IMR-90 (cell line): ENCODE results near the gene NLGN1. TPM values are rescaled to one million over a fixed set of nuclear protein-coding genes. Genes with fewer than 3 reads are reported as not detected.

Source experiments
- ATAC-seq: fragments of 200-7000 bp; cut with Tn5 transposase; 2 replicates; pipeline ENCODE4 v1.9.1; 2020; ENCODE audit warnings: low read depth, mild to moderate bottlenecking, moderate library complexity
- BruUV-seq: library from RNA; stranded (reverse); fragments of 400-500 nt; replicated peaks from 2 replicates; lab custom pipeline; 2021; lab: Mats Ljungman, UMichigan
- CTCF ChIA-PET: fragments of 300-600 bp; formaldehyde crosslinking; extraction: SDS; loops from one replicate; lab custom pipeline; 2021; ENCODE audit warnings: antibody characterized with exemption; lab: Yijun Ruan, JAX
- POLR2A ChIA-PET: fragments of 300-600 bp; sonication (Branson Sonifier 250); formaldehyde crosslinking; loops from one replicate; lab custom pipeline; 2022; ENCODE audit warnings: antibody characterized with exemption; ENCODE audit not compliant: unreplicated experiment; lab: Charles Lee
- DNase-seq: peaks from one replicate; pipeline ENCODE4 v3.0.0; 2013
- H2AFZ ChIP-seq: replicated peaks from 2 replicates; pipeline ENCODE3; 2013; ENCODE audit warnings: low read length, mild to moderate bottlenecking; ENCODE audit not compliant: poor library complexity
- H2AK5ac ChIP-seq: 2 replicates; pipeline ENCODE4 v1.6.1; 2013; ENCODE audit warnings: low read depth, low read length, inconsistent platforms
- H2AK9ac ChIP-seq: replicated peaks from 2 replicates; pipeline ENCODE3; 2013; ENCODE audit warnings: mild to moderate bottlenecking, low read depth, low read length, moderate library complexity; ENCODE audit not compliant: poor library complexity
- H2BK120ac ChIP-seq: 2 replicates; pipeline ENCODE4 v1.6.1; 2013; ENCODE audit warnings: low read depth, low read length, inconsistent platforms
- H2BK15ac ChIP-seq: 3 replicates; pipeline ENCODE4 v1.6.1; 2013; ENCODE audit warnings: low read depth, low read length, inconsistent platforms
- H2BK20ac ChIP-seq: 2 replicates; pipeline ENCODE4 v1.6.1; 2013; ENCODE audit warnings: low read depth, mild to moderate bottlenecking, inconsistent platforms, low read length, moderate library complexity
- H2BK5ac ChIP-seq: 2 replicates; pipeline ENCODE4 v1.6.1; 2013; ENCODE audit warnings: mild to moderate bottlenecking, low read depth, low read length, inconsistent platforms; ENCODE audit not compliant: poor library complexity, severe bottlenecking
- H3K14ac ChIP-seq: replicated peaks from 2 replicates; pipeline ENCODE4 v1.6.1; 2013; ENCODE audit warnings: low read depth, low read length, inconsistent platforms
- H3K18ac ChIP-seq: 2 replicates; pipeline ENCODE4 v1.6.1; 2013; ENCODE audit warnings: low read depth, low read length, control low read depth
- H3K23ac ChIP-seq: 2 replicates; pipeline ENCODE4 v1.6.1; 2013; ENCODE audit warnings: low read depth, low read length, inconsistent platforms
- H3K27ac ChIP-seq: 2 replicates; pipeline ENCODE4 v1.5.1; 2013; ENCODE audit warnings: mild to moderate bottlenecking, control low read depth, low read length; ENCODE audit not compliant: insufficient read depth
- H3K27me3 ChIP-seq: 2 replicates; pipeline ENCODE4 v1.6.1; 2013; ENCODE audit warnings: low read length; ENCODE audit not compliant: control insufficient read depth, insufficient read depth
- H3K36me3 ChIP-seq: 2 replicates; pipeline ENCODE4 v1.6.1; 2013; ENCODE audit warnings: low read length, mixed read lengths; ENCODE audit not compliant: control insufficient read depth, insufficient read depth
- H3K4ac ChIP-seq: 2 replicates; pipeline ENCODE4 v1.6.1; 2013; ENCODE audit warnings: low read depth, low read length, inconsistent platforms
- H3K4me1 ChIP-seq: 2 replicates; pipeline ENCODE4 v1.6.1; 2013; ENCODE audit warnings: low read length, mixed read lengths; ENCODE audit not compliant: control insufficient read depth, insufficient read depth
- H3K4me2 ChIP-seq: 2 replicates; pipeline ENCODE4 v1.6.1; 2013; ENCODE audit warnings: low read depth, mild to moderate bottlenecking, control low read depth, low read length, moderate library complexity
- H3K4me3 ChIP-seq: 2 replicates; pipeline ENCODE4 v1.5.1; 2013; ENCODE audit warnings: low read depth, mild to moderate bottlenecking, control low read depth, low read length, moderate library complexity; ENCODE audit not compliant: insufficient read depth
- H3K56ac ChIP-seq: 2 replicates; pipeline ENCODE4 v1.6.1; 2013; ENCODE audit warnings: low read length, inconsistent platforms; ENCODE audit not compliant: insufficient read depth; ENCODE audit errors: extremely low read depth
- H3K79me1 ChIP-seq, 2 experiments: 2 replicates each; pipeline ENCODE4 v1.6.1; 2013; ENCODE audit warnings: low read length in 2 of 2, inconsistent platforms in 1 of 2, low read depth in 1 of 2
- H3K9ac ChIP-seq: 2 replicates; pipeline ENCODE4 v1.6.1; 2013; ENCODE audit warnings: low read depth, low read length, control low read depth
- H3K9me1 ChIP-seq: 2 replicates; pipeline ENCODE4 v1.6.1; 2013; ENCODE audit warnings: low read length, inconsistent platforms; ENCODE audit not compliant: insufficient read depth
- H3K9me3 ChIP-seq: 2 replicates; pipeline ENCODE4 v1.6.1; 2013; ENCODE audit warnings: low read length; ENCODE audit not compliant: control insufficient read depth, insufficient read depth
- H4K20me1 ChIP-seq: 2 replicates; pipeline ENCODE4 v1.6.1; 2013; ENCODE audit warnings: low read length, inconsistent platforms; ENCODE audit not compliant: insufficient read depth
- H4K5ac ChIP-seq: 2 replicates; pipeline ENCODE4 v1.6.1; 2013; ENCODE audit warnings: mild to moderate bottlenecking, low read depth, low read length, control low read depth
- H4K8ac ChIP-seq, 2 experiments: 2 replicates each; pipeline ENCODE4 v1.6.1; 2013; ENCODE audit warnings: low read depth in 2 of 2, low read length in 2 of 2, control low read depth in 1 of 2, inconsistent platforms in 1 of 2
- H4K91ac ChIP-seq: 2 replicates; pipeline ENCODE4 v1.6.1; 2013; ENCODE audit warnings: low read depth, low read length, inconsistent platforms; ENCODE audit not compliant: insufficient read depth
- BHLHE40 ChIP-seq: fragments of 150-350 bp; IDR thresholded peaks from 2 replicates; pipeline ENCODE4 v1.6.1; 2016; ENCODE audit warnings: mild to moderate bottlenecking, low read depth, low read length
- CEBPB ChIP-seq: IDR thresholded peaks from 2 replicates; pipeline ENCODE4 v1.6.1; 2012; ENCODE audit warnings: low read depth, low read length, improper control_type of control experiment
- CHD1 ChIP-seq: IDR thresholded peaks from 2 replicates; pipeline ENCODE4 v1.6.1; 2012; ENCODE audit warnings: low read depth, low read length, improper control_type of control experiment
- MAFK ChIP-seq: IDR thresholded peaks from 2 replicates; pipeline ENCODE4 v1.6.1; 2012; ENCODE audit warnings: low read depth, low read length, improper control_type of control experiment
- MAZ ChIP-seq: IDR thresholded peaks from 2 replicates; pipeline ENCODE4 v1.6.1; 2012; ENCODE audit warnings: low read depth, mild to moderate bottlenecking, low read length, improper control_type of control experiment, moderate library complexity, borderline replicate concordance
- MXI1 ChIP-seq: IDR thresholded peaks from 2 replicates; pipeline ENCODE4 v1.6.1; 2012; ENCODE audit warnings: low read depth, mild to moderate bottlenecking, low read length, moderate library complexity, borderline replicate concordance
- NFE2L2 ChIP-seq: fragments of 150-350 bp; IDR thresholded peaks from 2 replicates; pipeline ENCODE4 v1.6.1; 2016; ENCODE audit warnings: low read depth, mild to moderate bottlenecking, low read length
- RAD21 ChIP-seq: IDR thresholded peaks from 2 replicates; pipeline ENCODE4 v1.6.1; 2012; ENCODE audit warnings: low read length, improper control_type of control experiment
- RFX5 ChIP-seq: IDR thresholded peaks from 2 replicates; pipeline ENCODE4 v1.8.0; 2012; ENCODE audit warnings: low read depth, mild to moderate bottlenecking, low read length, moderate library complexity
- USF2 ChIP-seq: fragments of 150-350 bp; IDR thresholded peaks from 2 replicates; pipeline ENCODE4 v1.6.1; 2017; ENCODE audit warnings: mild to moderate bottlenecking, antibody characterized with exemption, low read length, low read depth
- WGBS, 2 experiments: methylation state at CpG; one replicate each; pipeline versions ENCODE4 v1.1.5 to v1.1.7; 2013; ENCODE audit warnings: missing lambda C conversion rate in 2 of 2; ENCODE audit not compliant: insufficient read length in 1 of 2; ENCODE audit errors: extremely low coverage in 2 of 2; 5-methylcytosine and 5-hydroxymethylcytosine counted together
- dilution Hi-C: fragments of 300-500 bp; cut with HindIII; formaldehyde crosslinking; loops from one replicate; pipeline ENCODE4 v1.14.3; 2018; ENCODE audit warnings: low sequenced_read_pairs; ENCODE audit not compliant: unreplicated experiment
- in situ Hi-C: fragments of 300-500 bp; cut with MboI; formaldehyde crosslinking; loops from 3 replicates; pipeline ENCODE4 v1.14.3; 2019; ENCODE audit warnings: low sequenced_read_pairs, inconsistent platforms, mixed read lengths
- intact Hi-C: fragments of 100-400 bp; cut with micrococcal nuclease; formaldehyde crosslinking; loops from 2 replicates; pipeline ENCODE4 v1.10.0; 2022
- polyA plus RNA-seq, 3 experiments: library from polyadenylated mRNA; depleted of rRNA; stranded (reverse); fragments of >200 nt; gene quantifications; 2 replicates each; pipeline ENCODE4 v1.2.3, GENCODE V29; 2012; ENCODE audit warnings: low replicate concordance in 1 of 3
- total RNA-seq: library from RNA; depleted of rRNA; stranded (reverse); fragments of >200 nt; gene quantifications from 2 replicates; pipeline ENCODE4 v1.2.3, GENCODE V29; 2012

Gene NLGN1
- total and polyA plus RNA-seq, 2 of the 4 experiments (the other 2 are of a cell fraction) = 1.8 to 12.5 TPM

DNA sequence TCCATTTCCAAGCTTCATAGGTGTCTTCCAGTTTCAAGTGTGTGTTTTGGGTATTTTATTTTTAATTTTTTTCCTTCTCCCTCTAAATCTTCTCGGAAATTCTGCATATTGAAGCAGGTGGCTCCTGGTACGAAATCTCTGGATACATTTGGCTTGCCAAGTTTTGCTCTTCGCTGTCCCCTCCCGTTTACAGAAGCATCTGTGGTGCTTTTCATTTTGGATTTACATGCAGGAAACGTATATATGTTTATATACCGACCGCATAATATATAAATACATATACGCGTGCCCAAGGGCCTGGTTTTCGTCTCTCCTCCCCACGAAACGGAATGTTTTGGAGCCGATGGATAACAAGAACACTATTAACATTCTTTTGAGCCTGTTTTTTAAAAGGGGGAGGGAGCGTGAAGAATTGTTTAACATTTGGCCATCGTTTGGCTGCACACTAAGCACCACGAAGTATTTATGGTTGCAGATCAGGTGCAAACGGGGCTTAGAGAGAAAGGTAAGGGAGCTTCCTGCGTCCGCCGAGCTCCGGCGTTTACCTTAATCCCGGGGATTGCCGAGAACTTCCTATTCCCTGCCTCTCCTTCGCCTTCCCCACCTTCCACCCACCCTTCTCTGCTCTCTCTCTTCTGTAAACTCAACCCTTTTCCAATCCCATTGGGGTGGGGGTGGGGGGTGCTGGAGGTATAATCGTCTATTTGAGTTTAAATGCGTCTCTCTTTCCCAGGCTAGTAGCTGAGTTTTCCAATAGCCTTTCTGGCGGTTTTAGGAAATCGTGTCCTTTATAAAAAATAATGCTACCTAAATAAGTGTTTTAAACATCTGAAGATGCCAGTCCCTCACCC lies 1.1 kb upstream of the NLGN1 start:
- H2AK5ac ChIP-seq = no peak overlapping the region
- H3K27ac ChIP-seq = no peak overlapping the region
- intact Hi-C loops (loop anchor here (1.0 to 10.0 kb wide), 3 partner anchors 24 to 971 kb away; no protein-coding TSS in a partner anchor), dilution Hi-C loops (no loop called here), in situ Hi-C loops (no loop called here)
- H4K20me1 ChIP-seq = no peaks in the 10 kb centered on the region
- H4K5ac ChIP-seq = no peak overlapping the region
- H3K9me3 ChIP-seq = no peaks in the 10 kb centered on the region
- H3K56ac ChIP-seq = no peak overlapping the region; the same call in 1 of the 2 replicates
- TF ChIP-seq RAD21 (no peak), MAZ (no peak), RFX5 (no peak), MXI1 (no peak), BHLHE40 (no peak), CHD1 (no peak), NFE2L2 (no peak), CEBPB (no peak), MAFK (no peak), USF2 (no peak)
- H3K4ac ChIP-seq = no peak overlapping the region
- ChIA-PET CTCF (no interaction called here), POLR2A (no interaction called here)
- H3K9me1 ChIP-seq = no peaks in the 10 kb centered on the region
- H2BK20ac ChIP-seq = no peak overlapping the region
- 0 out of 2 replicates have a peak, but pooled peaks cover 3% of the 10 kb centered on the region for H3K4me1 ChIP-seq
- H2AK9ac ChIP-seq = peak overlapping the region; percentile 35
- H2BK5ac ChIP-seq = no peak overlapping the region
- H4K8ac ChIP-seq = no peak overlapping the region
- no peaks in the 10 kb centered on the region for H3K79me1 ChIP-seq
- H3K9ac ChIP-seq = 0 out of 2 replicates have a peak overlapping the region, but pooled peaks have one; percentile 54
- no peak overlapping the region for H3K14ac ChIP-seq
- peaks cover 3% of the 10 kb centered on the region; the same call in 1 of the 2 replicates for H3K27me3 ChIP-seq
- H3K18ac ChIP-seq = no peak overlapping the region
- peak overlapping the region; percentile 57 for H3K4me3 ChIP-seq
- ATAC-seq (no peak), DNase-seq (no peak)
- H3K23ac ChIP-seq = no peak overlapping the region
- no peak overlapping the region for H2BK15ac ChIP-seq
- no peak overlapping the region for H2BK120ac ChIP-seq
- no peaks in the 10 kb centered on the region for H3K36me3 ChIP-seq
- WGBS, 2 experiments = no CpG with 5 or more reads among the region's 29 CpGs
- peak overlapping the region; percentile 93 for H2AFZ ChIP-seq
- H3K4me2 ChIP-seq = peak overlapping the region; percentile 94
- H4K91ac ChIP-seq = no peak overlapping the region
- no TSS peak for BruUV-seq
